Vagina (tissue), 2 donors: Measurements from ENCODE around the gene HOPX.

Experiments
- CTCF ChIP-seq, 3 experiments: fragments of 450-650 bp in 2 of 3; fragments of 200-600 bp in 1 of 3; sonication (generic) in 1 of 3; IDR thresholded peaks; one replicate each; pipeline ENCODE4 v1.5.1; 2017 to 2019; ENCODE audit warnings: antibody characterized with exemption in 3 of 3, mild to moderate bottlenecking in 2 of 3, moderate library complexity in 2 of 3
- POLR2A ChIP-seq, 2 donors: fragments of 450-650 bp; IDR thresholded peaks; one replicate each; pipeline ENCODE4 v1.6.1; 2017; ENCODE audit warnings: antibody characterized with exemption in 2 of 2, mild to moderate bottlenecking in 2 of 2, moderate library complexity in 2 of 2
- POLR2AphosphoS5 ChIP-seq, 2 donors: sonication (generic); formaldehyde crosslinking; IDR thresholded peaks; one replicate each; pipeline ENCODE4 v1.9.0; 2017; ENCODE audit warnings: antibody characterized with exemption in 2 of 2, mild to moderate bottlenecking in 2 of 2, low read depth in 1 of 2; ENCODE audit not compliant: insufficient read depth in 1 of 2

- TF ChIP-seq CTCF (IDR thresholded peaks at IDR 0.05) (no peak), POLR2A (IDR thresholded peaks at IDR 0.05) (no peak), POLR2AphosphoS5 (IDR thresholded peaks at IDR 0.05; ENCODE audit: insufficient read depth in 1 of 2, low read depth in 1 of 2) (no peak)
Measured at GRCh38 chr4:56637791-56638190, 43.3 kb downstream of the HOPX start.
